GM21381 (cell line): ENCODE measurements around the gene DDX5.
"Not testable (repeated sequence)": the region's sequence is repeated elsewhere in the genome, so short reads cannot be mapped to it uniquely, and the experiment has no call there.

Experiments
- ATAC-seq: cut with Tn5 transposase; IDR thresholded peaks from one replicate; pipeline ENCODE4 v1.9.1; 2021; ENCODE audit warnings: mild to moderate bottlenecking, moderate library complexity; ENCODE audit not compliant: unreplicated experiment

The DDX5 gene

GRCh38 chr17:64494121-64494520 lies 12.0 kb downstream of the DDX5 start:
- ATAC-seq = no peak

GRCh38 chr17:64492481-64493109 lies 13.5 kb downstream of the DDX5 start:
- no peak for ATAC-seq

- no peak for ATAC-seq
Measured at GRCh38 chr17:64491994-64492393, 14.1 kb downstream of the DDX5 start.

GRCh38 chr17:64491034-64491860 lies 14.8 kb downstream of the DDX5 start:
- no peak for ATAC-seq

- ATAC-seq = no peak
Measured at GRCh38 chr17:64488301-64488700, 17.8 kb downstream of the DDX5 start.

GRCh38 chr17:64484380-64484779 lies 21.7 kb downstream of the DDX5 start:
- ATAC-seq = no peak

- no peak for ATAC-seq
Measured at GRCh38 chr17:64480951-64481350, 25.1 kb downstream of the DDX5 start.

GRCh38 chr17:64477849-64478248 lies 28.2 kb downstream of the DDX5 start:
- no peak for ATAC-seq

- ATAC-seq = no peak
Measured at GRCh38 chr17:64472564-64472963, 33.5 kb downstream of the DDX5 start.

GRCh38 chr17:64471440-64471839 lies 34.6 kb downstream of the DDX5 start:
- no peak for ATAC-seq

GRCh38 chr17:64470625-64471024 lies 35.5 kb downstream of the DDX5 start:
- no peak for ATAC-seq

GRCh38 chr17:64466834-64467233 lies 39.3 kb downstream of the DDX5 start:
- not testable (repeated sequence) for ATAC-seq

GRCh38 chr17:64466019-64466735 lies 39.9 kb downstream of the DDX5 start:
- no peak for ATAC-seq

GRCh38 chr17:64461788-64462187 lies 44.3 kb downstream of the DDX5 start:
- ATAC-seq = no peak

- ATAC-seq = no peak
Measured at GRCh38 chr17:64460955-64461354, 45.1 kb downstream of the DDX5 start.

GRCh38 chr17:64459818-64460217 lies 46.3 kb downstream of the DDX5 start:
- not testable (repeated sequence) for ATAC-seq

- no peak for ATAC-seq
Measured at GRCh38 chr17:64459284-64459747, 46.8 kb downstream of the DDX5 start.

- ATAC-seq = no peak
Measured at GRCh38 chr17:64458756-64459155, 47.3 kb downstream of the DDX5 start.

GRCh38 chr17:64457156-64457555 lies 48.9 kb downstream of the DDX5 start:
- no peak for ATAC-seq

- no peak for ATAC-seq
Measured at GRCh38 chr17:64455993-64456885, 49.9 kb downstream of the DDX5 start.

GRCh38 chr17:64449545-64449944 lies 56.5 kb downstream of the DDX5 start:
- ATAC-seq = no peak
